PC-3 (cell line): ENCODE results near the gene AGTPBP1. TPM values are rescaled to one million over a fixed set of nuclear protein-coding genes. Genes with fewer than 3 reads are reported as not detected.

ENCODE experiments used
- ATAC-seq: fragments of 200-7000 bp; cut with Tn5 transposase; 2 replicates; pipeline ENCODE4 v1.9.1; 2020; ENCODE audit warnings: mild to moderate bottlenecking, moderate library complexity
- BruUV-seq: library from RNA; stranded (reverse); fragments of 400-500 nt; replicated peaks from 2 replicates; lab custom pipeline; 2021; lab: Mats Ljungman, UMichigan
- CTCF ChIA-PET: fragments of 300-600 bp; sonication (Branson Sonifier 250); formaldehyde crosslinking; loops from one replicate; lab custom pipeline; 2022; ENCODE audit warnings: antibody characterized with exemption; lab: Charles Lee
- POLR2A ChIA-PET: fragments of 300-600 bp; sonication (Branson Sonifier 250); formaldehyde crosslinking; loops from one replicate; lab custom pipeline; 2022; ENCODE audit warnings: antibody characterized with exemption; ENCODE audit not compliant: unreplicated experiment; lab: Charles Lee
- DNase-seq: peaks from one replicate; pipeline ENCODE4 v3.0.0-alpha.2; 2015
- H2AFZ ChIP-seq: fragments of 300-600 bp; sonication (generic); 2 replicates; pipeline ENCODE4 v1.6.0; 2016; ENCODE audit warnings: antibody characterized with exemption, low read length
- H3F3A ChIP-seq: fragments of 300-600 bp; sonication (generic); one replicate; pipeline ENCODE4 v1.6.0; 2017; ENCODE audit warnings: antibody characterized with exemption, low read length, control low read depth, mild to moderate bottlenecking; ENCODE audit not compliant: unreplicated experiment
- H3K27ac ChIP-seq: fragments of 300-600 bp; sonication (generic); 2 replicates; pipeline ENCODE4 v1.5.1; 2016; ENCODE audit warnings: mild to moderate bottlenecking, low read length
- H3K27me3 ChIP-seq: fragments of 300-600 bp; sonication (generic); 2 replicates; pipeline ENCODE4 v1.6.1; 2016; ENCODE audit warnings: low read length, mixed read lengths
- H3K36me3 ChIP-seq: fragments of 300-600 bp; sonication (generic); 2 replicates; pipeline ENCODE4 v1.6.1; 2016; ENCODE audit warnings: low read depth, mixed run types, low read length, mixed read lengths
- H3K4me1 ChIP-seq: fragments of 300-600 bp; sonication (generic); 2 replicates; pipeline ENCODE4 v1.5.1; 2016; ENCODE audit warnings: low read length; ENCODE audit not compliant: insufficient read depth
- H3K4me2 ChIP-seq: fragments of 300-600 bp; sonication (generic); 2 replicates; pipeline ENCODE4 v1.6.0; 2016; ENCODE audit warnings: low read length
- H3K4me3 ChIP-seq: fragments of 300-600 bp; sonication (generic); 2 replicates; pipeline ENCODE4 v1.5.1; 2016; ENCODE audit warnings: mild to moderate bottlenecking, low read length, mixed read lengths
- H3K79me2 ChIP-seq: fragments of 300-600 bp; sonication (generic); 2 replicates; pipeline ENCODE4 v1.6.1; 2017; ENCODE audit warnings: low read length, mixed read lengths
- H3K9ac ChIP-seq: fragments of 300-600 bp; sonication (generic); 2 replicates; pipeline ENCODE4 v1.6.0; 2016; ENCODE audit warnings: mild to moderate bottlenecking, low read length
- H3K9me2 ChIP-seq: fragments of 300-600 bp; sonication (generic); replicated peaks from 2 replicates; pipeline ENCODE4 v1.6.1; 2016; ENCODE audit warnings: mixed run types, low read length, mixed read lengths
- H3K9me3 ChIP-seq: fragments of 300-600 bp; sonication (generic); 2 replicates; pipeline ENCODE4 v1.6.1; 2016; ENCODE audit warnings: low read length, mixed read lengths
- H4K20me1 ChIP-seq: fragments of 300-600 bp; sonication (generic); 2 replicates; pipeline ENCODE4 v1.6.1; 2016; ENCODE audit warnings: low read length, mixed read lengths
- EZH2 ChIP-seq: fragments of 300-600 bp; sonication (generic); IDR thresholded peaks from one replicate; pipeline ENCODE4 v1.6.1; 2017; ENCODE audit warnings: antibody characterized with exemption, mild to moderate bottlenecking, low read length; ENCODE audit not compliant: unreplicated experiment
- EZH2phosphoT487 ChIP-seq: fragments of 300-600 bp; sonication (generic); IDR thresholded peaks from 2 replicates; pipeline ENCODE4 v1.6.1; 2018; ENCODE audit warnings: mild to moderate bottlenecking, antibody characterized with exemption, low read length, borderline replicate concordance
- intact Hi-C: fragments of 100-400 bp; cut with micrococcal nuclease; formaldehyde crosslinking; loops from 2 replicates; pipeline ENCODE4 v1.9.0; 2023
- total RNA-seq: library from RNA; depleted of rRNA; stranded (reverse); fragments of >200 nt; gene quantifications from 2 replicates; pipeline ENCODE4 v1.2.3, GENCODE V29; 2014
- TF ChIP-seq, protein P1 (sequence below): fragments of 300-600 bp; sonication (generic); conservative IDR thresholded peaks from 2 replicates; pipeline ENCODE4 v1.5.1; 2017; ENCODE audit warnings: antibody characterized with exemption, low read depth, mild to moderate bottlenecking, low read length

AGTPBP1 gene
- total RNA-seq, 1 experiment from 2014 or later, result 6.0 TPM

DNA sequence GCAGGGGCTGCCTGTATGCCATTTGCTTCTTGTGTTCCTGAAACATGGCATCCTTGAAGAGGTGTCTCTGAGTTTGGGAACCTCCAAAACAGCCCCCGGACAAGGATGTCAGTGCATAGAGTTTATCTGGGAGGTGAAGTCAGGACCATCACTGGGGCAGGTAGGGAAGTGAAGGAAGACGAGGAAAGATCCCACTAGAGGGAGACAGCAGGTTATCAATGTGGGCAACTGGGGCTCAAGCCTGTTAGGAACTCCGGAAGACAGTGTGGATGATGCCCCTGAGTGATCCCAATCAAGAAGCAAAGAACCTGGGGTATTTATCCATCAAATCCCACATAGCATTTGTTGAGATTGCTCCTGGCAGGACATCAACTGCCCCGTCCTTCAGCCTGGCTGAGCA is 233.1 kb downstream of the AGTPBP1 start:
- CTCF ChIA-PET, result no interaction called here

DNA sequence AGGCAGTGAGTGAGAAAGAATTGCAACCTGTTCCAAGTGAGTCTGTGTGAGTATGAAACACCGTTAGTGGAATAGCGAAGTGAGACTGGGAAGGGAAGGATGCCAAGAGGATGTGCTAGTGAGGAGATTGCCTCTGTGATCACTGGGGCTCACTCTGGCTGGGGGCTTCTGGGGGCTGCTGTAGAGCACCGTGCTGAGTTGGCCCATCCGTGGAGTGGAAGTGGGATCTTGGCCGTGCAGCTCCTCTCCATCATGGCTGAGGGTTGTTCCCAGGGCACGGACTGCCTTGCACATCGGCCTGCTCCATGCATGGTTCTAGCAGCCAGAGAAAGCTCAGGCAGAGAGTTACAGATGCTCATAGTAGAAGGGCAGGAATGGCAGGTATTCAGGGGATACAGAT is 236.1 kb downstream of the AGTPBP1 start:
- DNase-seq, result no peak
- no peaks in the 10 kb centered on the region for H3K9me3 ChIP-seq
- CTCF ChIA-PET, result interaction anchor here (0.6 kb wide), 1 partner anchor 122 kb away, joined by 3 read pairs; no protein-coding TSS in a partner anchor

More for the DNA sequence above, 233.1 kb downstream of the AGTPBP1 start:
- Histone ChIP-seq H3F3A (no peaks in the 10 kb centered on the region), H3K27me3 (no peaks in the 10 kb centered on the region), H3K27ac (no peak overlapping the region), H3K9ac (no peak overlapping the region), H3K79me2 (no peaks in the 10 kb centered on the region), H3K9me3 (no peaks in the 10 kb centered on the region), H3K4me3 (no peak overlapping the region), H3K4me1 (no peaks in the 10 kb centered on the region), H3K9me2 (no peaks in the 10 kb centered on the region), H2AFZ (no peak overlapping the region), H3K4me2 (no peak overlapping the region), H4K20me1 (no peaks in the 10 kb centered on the region), H3K36me3 (no peaks in the 10 kb centered on the region)
- no TSS peak for BruUV-seq
- POLR2A ChIA-PET, result interaction anchor here (0.5 kb wide), 1 partner anchor 8 kb away, joined by 3 read pairs; no protein-coding TSS in a partner anchor
- ATAC-seq (no peak), DNase-seq (no peak)
- intact Hi-C loops, result no loop called here
- TF ChIP-seq, protein P1, sequence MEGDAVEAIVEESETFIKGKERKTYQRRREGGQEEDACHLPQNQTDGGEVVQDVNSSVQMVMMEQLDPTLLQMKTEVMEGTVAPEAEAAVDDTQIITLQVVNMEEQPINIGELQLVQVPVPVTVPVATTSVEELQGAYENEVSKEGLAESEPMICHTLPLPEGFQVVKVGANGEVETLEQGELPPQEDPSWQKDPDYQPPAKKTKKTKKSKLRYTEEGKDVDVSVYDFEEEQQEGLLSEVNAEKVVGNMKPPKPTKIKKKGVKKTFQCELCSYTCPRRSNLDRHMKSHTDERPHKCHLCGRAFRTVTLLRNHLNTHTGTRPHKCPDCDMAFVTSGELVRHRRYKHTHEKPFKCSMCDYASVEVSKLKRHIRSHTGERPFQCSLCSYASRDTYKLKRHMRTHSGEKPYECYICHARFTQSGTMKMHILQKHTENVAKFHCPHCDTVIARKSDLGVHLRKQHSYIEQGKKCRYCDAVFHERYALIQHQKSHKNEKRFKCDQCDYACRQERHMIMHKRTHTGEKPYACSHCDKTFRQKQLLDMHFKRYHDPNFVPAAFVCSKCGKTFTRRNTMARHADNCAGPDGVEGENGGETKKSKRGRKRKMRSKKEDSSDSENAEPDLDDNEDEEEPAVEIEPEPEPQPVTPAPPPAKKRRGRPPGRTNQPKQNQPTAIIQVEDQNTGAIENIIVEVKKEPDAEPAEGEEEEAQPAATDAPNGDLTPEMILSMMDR, result 0 out of 2 replicates have a peak, but pooled peaks have one; percentile 11
- TF ChIP-seq EZH2, result no peak

More for the DNA sequence above, 236.1 kb downstream of the AGTPBP1 start:
- intact Hi-C loops, result no loop called here
- Histone ChIP-seq H3K9me2 (no peaks in the 10 kb centered on the region), H4K20me1 (no peaks in the 10 kb centered on the region), H3K9ac (no peak overlapping the region), H3K79me2 (no peaks in the 10 kb centered on the region), H3F3A (no peaks in the 10 kb centered on the region), H3K27ac (no peak overlapping the region), H3K36me3 (no peaks in the 10 kb centered on the region), H3K27me3 (no peaks in the 10 kb centered on the region), H3K4me1 (no peaks in the 10 kb centered on the region), H2AFZ (no peak overlapping the region), H3K4me3 (no peak overlapping the region), H3K4me2 (no peak overlapping the region)
- no TSS peak for BruUV-seq
- POLR2A ChIA-PET, result no interaction called here
- TF ChIP-seq, protein P1, result no peak
- no peak for TF ChIP-seq EZH2phosphoT487
- no peak for ATAC-seq
